Right ventricle myocardium inferior (tissue), 1 donor: ENCODE results near the gene SCAP. TPM values are rescaled to one million over a fixed set of nuclear protein-coding genes. Genes with fewer than 3 reads are reported as not detected.
A peak's percentile ranks its signal among the peaks of the same experiment; 100 is the strongest.

ENCODE experiments used
- ATAC-seq: fragments of 200-7000 bp; cut with Tn5 transposase; one replicate; pipeline ENCODE4 v1.9.1; 2020; ENCODE audit warnings: mild to moderate bottlenecking, moderate library complexity
- DNase-seq: peaks from one replicate; pipeline ENCODE4 v3.0.0; 2021; ENCODE audit errors: missing footprints
- intact Hi-C: fragments of 100-400 bp; cut with DNase I; formaldehyde crosslinking; loops from one replicate; pipeline ENCODE4 v1.11.0; 2022
- total RNA-seq: library from RNA; stranded (reverse); fragmentation: NEBNext Ultra II Directional; extraction: Animal tissue kit (Norgen Biotek cat#: 25700); gene quantifications from one replicate; pipeline ENCODE4 v1.2.1, GENCODE V29; 2021
- donor health status: DM: no; HTN: yes; CAD: no; lungs with severe emphysema.

The SCAP gene
- total RNA-seq, 1 donor from 2014 or later = 51.7 TPM

DNA sequence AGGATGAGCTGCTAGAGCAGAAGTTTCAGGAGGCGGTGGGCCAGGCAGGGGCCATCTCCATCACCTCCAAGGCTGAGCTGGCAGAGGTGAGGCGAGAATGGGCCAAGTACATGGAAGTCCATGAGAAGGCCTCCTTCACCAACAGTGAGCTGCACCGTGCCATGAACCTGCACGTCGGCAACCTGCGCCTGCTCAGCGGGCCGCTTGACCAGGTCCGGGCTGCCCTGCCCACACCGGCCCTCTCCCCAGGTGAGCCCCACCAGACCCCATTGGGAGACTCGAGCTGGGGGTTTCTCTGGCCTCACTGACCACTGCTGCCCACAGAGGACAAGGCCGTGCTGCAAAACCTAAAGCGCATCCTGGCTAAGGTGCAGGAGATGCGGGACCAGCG is 66.9 kb downstream of the SCAP start:
- no peak for ATAC-seq
- intact Hi-C loops = no loop called here
- no peak for DNase-seq

DNA sequence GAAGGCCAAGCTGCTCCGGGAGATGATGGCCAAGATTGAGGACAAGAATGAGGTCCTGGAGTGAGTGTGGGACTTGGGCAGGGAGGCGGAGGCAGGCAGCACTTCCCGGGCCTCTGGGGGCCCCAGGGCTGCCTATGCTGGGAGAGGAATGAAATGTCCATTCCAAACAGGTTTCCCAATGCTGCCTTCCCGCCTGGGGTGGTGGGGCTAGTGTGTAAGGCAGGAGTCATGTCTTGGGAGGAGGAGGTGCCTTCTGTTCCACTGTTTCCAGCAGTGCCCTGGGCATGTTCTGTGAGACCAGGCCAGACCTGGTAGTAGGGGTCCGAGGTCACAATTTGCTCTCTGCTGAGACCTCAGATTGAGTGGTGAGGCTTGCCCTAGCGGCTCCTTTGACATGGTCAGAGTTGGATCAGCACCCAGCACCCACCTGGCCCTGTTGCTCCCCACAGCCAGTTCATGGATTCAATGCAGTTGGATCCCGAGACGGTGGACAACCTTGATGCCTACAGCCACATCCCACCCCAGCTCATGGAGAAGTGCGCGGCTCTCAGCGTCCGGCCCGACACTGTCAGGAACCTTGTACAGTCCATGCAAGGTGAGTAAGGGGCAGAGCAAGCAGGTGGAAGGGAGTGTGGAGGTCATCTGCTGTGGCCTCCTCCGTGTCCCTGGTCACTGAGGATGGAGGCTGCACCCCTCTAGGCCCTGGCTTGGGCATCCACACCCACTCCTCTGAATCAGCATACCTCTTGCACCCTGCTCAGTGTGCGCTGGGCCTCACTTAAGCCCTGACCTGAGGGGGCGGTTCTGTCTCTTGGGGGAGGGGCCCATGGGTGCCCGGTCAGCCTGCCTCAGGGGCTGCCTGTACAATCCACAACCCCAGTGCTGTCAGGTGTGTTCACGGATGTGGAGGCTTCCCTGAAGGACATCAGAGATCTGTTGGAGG is 67.6 kb downstream of the SCAP start:
- no peak for DNase-seq
- ATAC-seq = no peak
- intact Hi-C loops = no loop called here

DNA sequence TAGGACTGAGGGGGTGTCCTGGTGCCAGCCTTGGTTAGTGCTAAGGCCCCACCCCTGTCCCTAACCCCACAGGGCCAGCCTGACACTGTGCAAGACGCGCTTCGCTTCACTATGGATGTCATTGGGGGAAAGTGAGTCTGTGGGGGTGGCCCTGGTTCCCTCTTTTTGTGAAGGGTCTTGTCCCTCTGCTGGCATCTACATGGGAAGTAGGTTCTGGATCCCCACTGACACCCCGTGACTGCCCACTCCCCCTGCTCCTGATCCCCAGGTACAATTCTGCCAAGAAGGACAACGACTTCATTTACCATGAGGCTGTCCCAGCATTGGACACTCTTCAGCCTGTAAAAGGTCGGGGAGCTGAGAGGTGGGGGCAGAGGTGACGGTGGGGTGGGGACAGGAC is 68.5 kb downstream of the SCAP start:
- no peak for ATAC-seq
- no peak for DNase-seq
- intact Hi-C loops = no loop called here

DNA sequence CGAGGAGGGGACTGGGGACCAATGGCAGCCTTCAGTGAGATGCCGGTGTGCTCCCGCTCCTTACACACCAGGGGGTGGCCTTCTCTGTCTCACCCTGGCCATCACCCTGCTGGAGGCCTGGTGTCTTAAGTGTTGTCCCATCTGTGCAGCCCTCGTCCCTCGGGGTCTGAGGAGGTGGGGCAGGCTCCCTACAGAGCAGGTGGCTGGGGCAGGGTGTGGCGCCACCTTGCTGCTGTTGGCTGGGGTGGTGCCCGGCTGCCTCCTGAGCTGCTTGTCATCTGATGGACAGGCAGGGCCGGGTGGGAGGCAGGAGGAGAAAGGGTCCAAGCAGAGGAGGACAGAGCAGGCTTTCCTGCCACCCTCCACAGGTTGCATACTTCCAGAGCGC is 69.0 kb downstream of the SCAP start:
- no peak for ATAC-seq
- no peak for DNase-seq
- intact Hi-C loops = no loop called here

DNA sequence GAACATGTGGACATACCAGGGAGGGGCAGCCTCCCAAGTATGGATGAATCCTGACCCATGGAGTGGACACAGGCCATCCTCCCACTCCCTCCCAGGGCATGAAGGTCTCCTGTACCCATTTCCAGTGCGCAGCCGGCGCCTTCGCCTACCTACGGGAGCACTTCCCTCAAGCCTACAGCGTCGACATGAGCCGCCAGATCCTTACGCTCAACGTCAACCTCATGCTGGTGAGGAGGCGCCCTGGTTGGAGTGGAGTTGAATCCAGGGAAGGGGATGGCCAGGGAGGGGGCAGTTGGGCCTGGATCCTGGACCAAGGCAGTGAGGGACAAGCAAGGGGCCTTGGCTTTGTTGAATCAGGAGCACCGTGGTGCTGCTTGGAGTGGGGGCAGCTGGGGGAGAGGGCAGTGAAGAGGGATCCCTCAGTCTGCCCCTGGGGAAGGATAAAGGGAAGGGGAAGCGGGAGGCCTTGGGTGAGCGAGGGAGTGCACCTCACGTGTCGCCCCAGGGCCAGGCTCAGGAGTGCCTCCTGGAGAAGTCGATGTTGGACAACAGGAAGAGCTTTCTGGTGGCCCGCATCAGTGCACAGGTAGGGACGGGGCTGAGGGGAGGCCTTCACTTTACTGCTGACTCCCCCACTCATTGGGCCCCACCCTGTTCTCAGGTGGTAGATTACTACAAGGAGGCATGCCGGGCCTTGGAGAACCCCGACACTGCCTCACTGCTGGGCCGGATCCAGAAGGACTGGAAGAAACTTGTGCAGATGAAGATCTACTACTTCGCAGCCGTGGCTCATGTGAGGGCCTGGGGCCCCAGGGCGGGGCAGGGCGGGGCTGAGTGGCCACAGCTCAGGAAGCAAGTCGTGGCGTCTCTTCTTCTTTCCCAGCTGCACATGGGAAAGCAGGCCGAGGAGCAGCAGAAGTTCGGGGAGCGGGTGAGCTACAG is 69.7 kb downstream of the SCAP start:
- intact Hi-C loops = no loop called here
- DNase-seq = peak; percentile 62
- no peak for ATAC-seq

DNA sequence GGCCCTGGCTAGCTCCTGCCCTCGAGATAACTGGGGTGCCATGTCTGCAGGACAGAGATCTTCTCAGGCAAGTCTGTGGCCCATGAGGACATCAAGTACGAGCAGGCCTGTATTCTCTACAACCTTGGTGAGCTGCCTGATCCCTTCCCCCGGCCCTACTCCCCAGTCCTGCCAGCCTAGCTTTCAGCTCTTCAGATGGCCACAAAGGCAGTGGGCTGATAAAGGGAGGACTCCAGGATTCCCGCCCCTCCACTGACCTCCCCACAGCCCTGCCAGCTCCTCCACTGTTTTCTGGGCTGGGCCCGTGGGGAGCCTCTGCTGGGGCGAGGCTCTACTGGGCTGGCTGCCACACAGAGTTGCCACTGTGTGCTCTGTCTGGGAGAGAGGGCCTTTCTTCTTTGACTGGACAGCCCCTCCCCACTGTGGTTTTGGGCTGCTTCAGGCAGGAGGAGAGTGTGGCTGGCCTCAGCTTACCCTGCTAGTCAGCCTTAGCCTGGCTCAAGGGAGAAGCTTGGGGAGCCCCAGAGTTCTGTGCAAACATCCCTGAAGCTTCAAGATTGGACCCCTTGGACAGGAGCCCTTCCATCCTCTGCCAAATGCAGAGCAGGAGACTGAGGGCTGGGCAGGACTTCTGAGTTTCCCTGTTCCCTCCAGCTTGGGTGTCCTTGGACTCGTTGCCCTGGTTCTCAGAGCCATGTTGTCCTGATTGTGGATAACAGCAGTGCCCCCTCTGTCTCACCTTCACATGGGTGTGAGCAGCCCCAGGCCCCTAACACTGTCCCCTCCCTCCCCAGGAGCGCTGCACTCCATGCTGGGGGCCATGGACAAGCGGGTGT is 70.6 kb downstream of the SCAP start:
- DNase-seq (peak; percentile 83), ATAC-seq (peak; percentile 70)
- intact Hi-C loops = no loop called here

DNA sequence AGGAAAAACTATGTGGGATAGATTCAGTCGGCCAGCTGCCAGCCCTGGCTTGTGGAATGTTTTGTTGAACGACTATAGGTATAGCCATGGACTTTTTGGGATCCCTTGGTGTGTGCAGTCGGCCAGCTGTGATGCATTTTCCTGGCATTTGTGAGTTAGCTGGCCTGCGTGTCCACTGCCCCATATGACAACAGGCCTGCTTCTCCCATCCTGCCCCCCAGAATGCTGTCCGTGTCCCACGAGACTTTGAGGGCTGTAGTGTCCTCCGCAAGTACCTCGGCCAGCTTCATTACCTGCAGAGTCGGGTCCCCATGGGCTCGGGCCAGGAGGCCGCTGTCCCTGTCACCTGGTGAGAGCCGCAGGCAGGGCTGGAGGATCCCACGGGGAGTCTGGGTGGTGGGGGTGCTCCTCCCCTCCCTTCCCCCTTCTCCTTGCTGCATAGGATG is 71.3 kb downstream of the SCAP start:
- ATAC-seq (peak; percentile 6), DNase-seq (peak; percentile 71)
- intact Hi-C loops = no loop called here

DNA sequence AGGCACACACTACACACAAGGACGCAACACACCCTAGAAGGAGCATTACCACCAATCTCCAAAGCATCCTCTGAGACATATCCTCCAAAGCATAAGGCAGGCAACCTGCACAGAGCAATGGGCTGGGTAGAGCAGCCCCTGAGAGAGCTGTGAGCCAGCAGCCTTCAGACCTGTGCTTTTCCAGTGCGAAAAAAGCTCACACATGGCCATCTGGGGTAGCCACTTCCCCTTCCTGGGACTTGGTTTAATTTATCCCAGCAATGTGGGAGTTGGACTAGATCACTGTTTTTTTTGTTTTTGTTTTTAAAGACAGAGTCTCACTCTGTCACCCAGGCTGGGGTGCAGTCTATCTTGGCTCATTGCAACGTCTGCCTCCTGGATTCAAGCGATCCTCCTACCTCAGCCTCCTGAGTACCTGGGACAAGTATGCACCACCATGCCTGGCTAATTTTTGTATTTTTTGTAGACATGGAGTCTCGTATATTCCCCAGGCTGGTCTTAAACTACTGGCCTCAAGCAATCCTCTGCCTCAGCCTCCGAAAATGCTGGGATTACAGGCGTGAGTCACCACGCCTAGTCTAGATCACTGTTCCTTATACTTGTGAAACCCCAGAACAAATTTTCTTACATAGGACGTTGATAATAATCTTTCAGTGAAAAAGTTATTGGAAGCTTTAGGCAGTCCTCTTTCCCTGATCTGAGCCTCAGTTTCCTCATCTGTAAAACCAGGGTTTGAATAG is 76.0 kb downstream of the SCAP start:
- DNase-seq (no peak), ATAC-seq (no peak)
- intact Hi-C loops = no loop called here

DNA sequence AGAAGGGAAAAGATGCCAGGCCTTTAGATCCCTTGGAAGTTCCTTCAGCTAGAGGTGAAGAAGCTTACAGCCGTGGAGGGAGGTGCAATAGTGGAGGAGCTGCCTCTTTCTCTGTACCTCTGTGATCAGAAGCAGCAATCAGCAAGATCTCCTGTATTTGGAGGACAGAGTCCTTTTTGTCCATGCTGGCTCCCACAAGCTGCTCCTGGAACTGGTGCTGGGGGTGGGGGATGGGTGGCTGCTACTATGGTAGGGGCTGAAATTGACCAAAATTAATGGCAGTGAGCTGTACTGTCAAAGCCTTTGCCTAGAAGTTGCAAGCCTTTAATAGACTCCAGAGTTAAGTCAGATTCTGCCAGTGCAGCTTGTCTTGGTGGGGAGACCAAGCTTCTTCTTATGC is 76.7 kb downstream of the SCAP start:
- ATAC-seq = no peak
- no peak for DNase-seq
- intact Hi-C loops = no loop called here

DNA sequence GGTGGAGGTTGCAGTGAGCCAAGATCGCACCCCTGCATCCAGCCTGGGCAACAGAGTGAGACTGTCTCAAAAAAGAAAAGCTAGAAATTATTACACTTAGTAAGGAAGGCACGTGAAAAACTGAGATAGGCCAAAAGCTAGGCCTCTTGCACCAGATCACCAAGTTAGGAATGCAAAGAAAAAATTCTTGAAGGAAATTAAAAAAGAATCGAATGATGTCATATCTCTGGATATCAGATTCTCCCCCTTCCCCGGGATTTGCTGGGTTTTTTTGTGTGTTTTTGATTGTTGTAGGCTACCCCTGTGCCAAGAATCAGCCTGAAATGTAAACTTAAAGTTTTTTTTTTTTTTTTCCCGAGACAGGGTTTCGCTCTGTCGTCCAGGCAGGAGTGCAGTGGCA is 77.5 kb downstream of the SCAP start:
- ATAC-seq = no peak
- intact Hi-C loops = no loop called here

DNA sequence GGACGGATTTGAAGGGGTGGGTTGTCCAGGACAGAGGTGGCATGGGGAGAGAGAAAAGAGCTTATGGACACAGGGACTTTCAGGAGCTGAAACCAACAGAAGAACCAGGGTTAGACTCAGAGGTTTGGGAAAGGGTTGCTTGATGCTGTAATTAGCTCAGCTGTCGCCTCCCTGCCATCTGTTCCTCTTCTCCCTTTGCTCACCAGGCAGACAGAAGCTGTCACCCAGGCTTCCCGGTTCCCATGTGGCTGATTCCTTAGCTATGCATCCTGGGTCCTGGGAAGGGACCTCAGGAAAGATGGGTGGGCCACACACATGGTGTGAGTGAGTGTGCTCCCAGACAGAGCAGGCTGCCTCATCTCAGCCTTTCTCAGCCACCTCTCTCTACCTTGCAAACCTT is 80.9 kb downstream of the SCAP start:
- no peak for DNase-seq
- ATAC-seq = no peak
- intact Hi-C loops = no loop called here

More for the DNA sequence above, 77.5 kb downstream of the SCAP start:
- no peak for DNase-seq

DNA sequence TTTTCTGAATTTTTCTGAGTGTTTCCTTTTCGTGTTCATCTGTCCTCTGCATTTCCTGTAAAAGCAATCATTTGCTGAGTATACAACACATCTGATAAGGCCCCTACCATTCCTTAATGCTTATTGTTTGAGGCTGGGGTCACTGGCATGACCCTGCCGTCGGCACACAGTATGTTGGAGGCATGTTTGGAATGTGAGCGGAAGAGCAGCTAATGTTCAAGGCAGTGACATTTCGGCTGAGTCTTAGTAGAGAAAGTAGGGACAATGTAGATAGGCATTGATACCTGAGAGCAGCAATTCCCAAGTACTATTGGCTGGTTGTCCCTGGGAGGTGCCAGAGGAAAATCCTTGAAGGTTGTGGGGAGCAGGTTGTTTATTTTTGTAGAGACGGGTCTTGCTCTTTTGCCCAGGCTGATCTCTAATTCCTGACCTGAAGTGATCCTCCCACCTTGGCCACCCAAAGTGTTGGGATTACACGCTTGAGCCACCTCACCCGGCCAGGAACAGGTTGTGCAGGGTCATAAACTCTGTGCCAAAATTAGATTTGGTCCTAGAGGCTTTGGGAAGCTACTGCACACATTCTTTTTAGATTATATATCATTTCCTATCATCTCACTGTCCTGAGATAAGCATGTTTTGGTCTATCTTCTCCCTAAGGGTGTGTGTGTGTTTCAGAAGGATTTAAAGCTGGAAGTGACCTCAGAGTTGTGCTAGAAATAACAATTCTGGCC is 81.4 kb downstream of the SCAP start:
- intact Hi-C loops = no loop called here
- no peak for DNase-seq
- peak; percentile 40 for ATAC-seq

DNA sequence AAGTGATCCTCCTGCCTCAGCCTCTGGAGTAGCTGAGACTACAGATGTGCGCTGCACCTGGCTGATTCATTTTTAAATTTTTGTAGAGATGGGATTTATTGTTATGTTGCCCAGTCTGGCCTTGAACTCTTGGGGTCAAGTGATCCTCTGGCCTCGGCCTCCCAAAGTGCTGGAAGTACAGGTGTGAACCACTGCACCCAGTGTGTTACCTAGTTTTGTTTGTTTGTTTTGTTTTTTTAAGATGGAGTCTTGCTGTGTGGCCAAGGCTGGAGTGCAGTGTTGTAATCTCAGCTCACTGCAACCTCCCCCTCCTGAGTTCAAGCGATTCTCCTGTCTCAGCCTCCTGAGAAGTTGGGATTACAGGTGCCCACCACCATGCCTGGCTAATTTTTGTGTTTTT is 82.8 kb downstream of the SCAP start:
- intact Hi-C loops = no loop called here
- DNase-seq (no peak), ATAC-seq (no peak)

DNA sequence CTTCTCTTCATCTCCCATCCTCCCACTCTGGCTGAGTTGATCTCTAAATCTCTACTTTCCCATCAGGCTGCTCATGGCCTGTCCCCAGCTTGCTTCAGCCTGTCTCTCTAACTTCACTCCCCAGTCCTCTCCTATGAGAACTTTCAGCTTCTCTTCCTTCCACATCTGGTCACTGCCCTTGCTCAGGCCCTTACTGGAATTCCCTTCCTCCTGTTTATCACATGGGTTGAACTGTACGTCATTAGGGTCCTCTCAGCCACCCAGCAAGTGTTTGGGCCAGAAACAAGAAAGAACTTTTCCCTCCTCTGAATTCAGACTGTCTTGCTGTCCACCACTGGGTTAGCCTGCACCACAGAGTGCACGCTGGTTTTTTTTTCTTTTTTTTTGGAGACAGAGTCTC is 89.9 kb downstream of the SCAP start:
- ATAC-seq (no peak), DNase-seq (no peak)
- intact Hi-C loops = no loop called here

DNA sequence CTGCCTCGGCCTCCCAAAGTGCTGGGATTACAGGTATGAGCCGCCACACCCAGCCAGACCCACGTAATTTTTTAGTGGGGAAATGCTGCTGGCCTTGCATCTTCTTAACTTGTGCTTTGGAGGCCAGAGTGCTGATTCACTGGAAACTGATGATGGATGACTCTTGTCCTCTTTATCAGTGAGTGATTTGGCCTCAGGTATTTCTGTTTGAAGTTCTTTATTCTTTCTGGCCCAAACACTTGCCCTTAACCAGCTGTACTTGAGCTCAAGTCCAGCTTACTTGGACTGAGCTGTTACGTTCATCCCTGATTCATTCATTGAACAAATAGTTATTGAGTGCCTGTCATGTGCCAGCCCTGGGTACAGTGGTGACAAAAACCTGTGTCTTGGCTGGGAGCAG is 90.7 kb downstream of the SCAP start:
- no peak for ATAC-seq
- intact Hi-C loops = no loop called here
- DNase-seq = no peak

DNA sequence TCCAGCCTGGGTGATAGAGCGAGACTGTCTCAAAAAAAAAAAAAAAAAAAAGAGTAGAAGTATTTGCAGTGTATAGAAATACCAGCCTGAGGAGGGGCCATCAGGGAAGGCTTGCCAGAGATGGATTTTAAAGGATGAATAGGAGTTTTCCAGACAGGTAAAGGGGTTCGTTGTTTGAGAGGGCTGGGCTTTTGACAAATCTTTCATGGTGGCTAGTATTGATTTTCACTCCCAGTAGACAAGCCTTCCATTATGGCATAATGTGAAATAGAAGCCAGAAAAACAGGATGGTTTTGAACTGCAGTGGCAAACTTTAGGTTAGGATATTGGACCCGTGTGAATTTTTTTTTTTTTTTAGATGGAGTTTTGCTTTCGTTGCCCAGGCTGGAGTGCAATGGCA is 91.3 kb downstream of the SCAP start:
- intact Hi-C loops = no loop called here
- ATAC-seq (no peak), DNase-seq (no peak)

DNA sequence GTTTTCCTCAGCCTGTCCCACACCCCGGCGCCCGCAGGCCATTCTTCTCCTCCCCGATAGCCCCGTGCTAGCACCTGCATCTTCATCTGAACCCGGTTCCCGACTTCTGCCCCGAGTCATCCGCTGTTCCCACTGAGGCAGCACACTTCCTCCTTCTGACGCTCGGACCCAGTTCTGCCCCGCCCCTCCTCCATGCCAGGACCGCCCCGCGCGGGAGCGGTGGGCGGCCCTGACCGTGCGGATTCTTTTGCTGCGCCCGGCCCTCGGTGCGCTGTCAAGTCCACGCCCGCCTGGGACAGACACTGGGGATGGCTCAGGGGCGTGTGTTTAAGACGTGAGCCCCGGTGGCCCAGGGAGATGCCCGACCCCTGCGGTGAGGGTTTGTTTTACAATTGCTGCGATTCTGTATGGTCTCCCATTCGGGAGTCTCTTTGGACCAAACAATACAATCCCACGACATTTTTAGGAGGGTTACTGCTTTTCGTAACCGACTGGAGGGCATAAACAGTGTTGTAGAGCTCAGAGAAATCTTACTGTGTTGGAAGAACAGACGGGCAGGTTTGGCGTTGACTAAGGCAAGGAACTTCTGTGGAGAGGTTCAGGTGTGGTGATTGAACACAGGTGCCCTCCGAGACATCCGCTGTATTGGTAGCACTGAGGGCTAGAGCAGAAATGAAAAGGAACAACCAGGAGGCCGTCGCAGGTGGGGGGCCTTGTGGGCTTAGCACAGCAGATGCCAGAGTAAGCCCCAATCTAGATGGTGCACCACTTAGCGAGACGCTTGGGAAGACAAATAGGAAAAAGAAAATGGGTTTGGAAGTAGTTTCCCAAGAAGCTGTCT is 94.2 kb downstream of the SCAP start:
- ATAC-seq = peak; percentile 87
- intact Hi-C loops = no loop called here
- DNase-seq = peak; percentile 89
